Measurements from ENCODE around the gene HIPK2. TPM values are rescaled to one million over a fixed set of nuclear protein-coding genes. Genes with fewer than 3 reads are reported as not detected.

Gene HIPK2
- total and polyA plus RNA-seq, 2 experiments from 2014 or later, result 18.2 to 22.9 TPM

DNA sequence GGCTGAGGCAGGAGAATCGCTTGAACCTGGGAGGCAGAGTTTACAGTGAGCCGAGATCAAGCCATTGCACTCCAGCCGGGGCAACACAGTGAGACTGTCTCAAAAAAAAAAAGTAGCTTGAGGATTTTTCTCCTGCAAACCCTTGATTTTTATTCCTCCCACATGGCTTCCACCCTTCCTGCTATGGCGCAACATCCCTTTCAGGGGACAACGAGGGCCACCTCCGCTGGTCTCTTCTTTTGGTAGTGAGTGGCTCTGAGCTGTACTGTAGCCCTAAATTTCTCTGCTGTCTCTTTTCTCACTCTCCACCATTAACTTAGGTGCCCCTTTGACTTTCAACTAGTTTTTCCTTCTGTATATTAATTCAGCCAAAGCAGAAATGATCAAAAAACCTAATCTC, 113.4 kb downstream of the HIPK2 start:
- H3K9me2 ChIP-seq (replicated peaks; ENCODE audit: insufficient read depth), result no peaks in the 10 kb centered on the region
- H3K4me1 ChIP-seq (ENCODE audit: insufficient read depth), result peaks cover 21% of the 10 kb centered on the region
- no peak overlapping the region for H3K4me2 ChIP-seq
- no peaks in the 10 kb centered on the region for H3K36me3 ChIP-seq (replicated peaks; ENCODE audit: insufficient read depth, low read depth)
- no peaks in the 10 kb centered on the region for H3K27me3 ChIP-seq
- TF ChIP-seq EZH2 (IDR thresholded peaks at IDR 0.05; ENCODE audit: borderline replicate concordance) (no peak), EZH2phosphoT487 (IDR thresholded peaks at IDR 0.05; ENCODE audit: low read depth, severe bottlenecking, unreplicated experiment) (no peak)
- TF ChIP-seq, protein P1, sequence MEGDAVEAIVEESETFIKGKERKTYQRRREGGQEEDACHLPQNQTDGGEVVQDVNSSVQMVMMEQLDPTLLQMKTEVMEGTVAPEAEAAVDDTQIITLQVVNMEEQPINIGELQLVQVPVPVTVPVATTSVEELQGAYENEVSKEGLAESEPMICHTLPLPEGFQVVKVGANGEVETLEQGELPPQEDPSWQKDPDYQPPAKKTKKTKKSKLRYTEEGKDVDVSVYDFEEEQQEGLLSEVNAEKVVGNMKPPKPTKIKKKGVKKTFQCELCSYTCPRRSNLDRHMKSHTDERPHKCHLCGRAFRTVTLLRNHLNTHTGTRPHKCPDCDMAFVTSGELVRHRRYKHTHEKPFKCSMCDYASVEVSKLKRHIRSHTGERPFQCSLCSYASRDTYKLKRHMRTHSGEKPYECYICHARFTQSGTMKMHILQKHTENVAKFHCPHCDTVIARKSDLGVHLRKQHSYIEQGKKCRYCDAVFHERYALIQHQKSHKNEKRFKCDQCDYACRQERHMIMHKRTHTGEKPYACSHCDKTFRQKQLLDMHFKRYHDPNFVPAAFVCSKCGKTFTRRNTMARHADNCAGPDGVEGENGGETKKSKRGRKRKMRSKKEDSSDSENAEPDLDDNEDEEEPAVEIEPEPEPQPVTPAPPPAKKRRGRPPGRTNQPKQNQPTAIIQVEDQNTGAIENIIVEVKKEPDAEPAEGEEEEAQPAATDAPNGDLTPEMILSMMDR (IDR thresholded peaks at IDR 0.05; ENCODE audit: poor library complexity), result no peak
- H3K79me2 ChIP-seq, result peaks cover 78% of the 10 kb centered on the region
- H4K20me1 ChIP-seq (ENCODE audit: insufficient read depth, poor library complexity, severe bottlenecking), result peaks cover 6% of the 10 kb centered on the region
- H2AFZ ChIP-seq, result no peak overlapping the region
- no peak for DNase-seq (ENCODE audit: low spot score)
- H3K9me3 ChIP-seq (ENCODE audit: low read depth), result no peaks in the 10 kb centered on the region
- H3K4me3 ChIP-seq, result no peak overlapping the region
- no peak overlapping the region for H3K27ac ChIP-seq
- 98% methylated on average over 6 of the region's 6 CpGs for WGBS (ENCODE audit: low lambda C conversion rate, missing lambda C conversion rate)

DNA sequence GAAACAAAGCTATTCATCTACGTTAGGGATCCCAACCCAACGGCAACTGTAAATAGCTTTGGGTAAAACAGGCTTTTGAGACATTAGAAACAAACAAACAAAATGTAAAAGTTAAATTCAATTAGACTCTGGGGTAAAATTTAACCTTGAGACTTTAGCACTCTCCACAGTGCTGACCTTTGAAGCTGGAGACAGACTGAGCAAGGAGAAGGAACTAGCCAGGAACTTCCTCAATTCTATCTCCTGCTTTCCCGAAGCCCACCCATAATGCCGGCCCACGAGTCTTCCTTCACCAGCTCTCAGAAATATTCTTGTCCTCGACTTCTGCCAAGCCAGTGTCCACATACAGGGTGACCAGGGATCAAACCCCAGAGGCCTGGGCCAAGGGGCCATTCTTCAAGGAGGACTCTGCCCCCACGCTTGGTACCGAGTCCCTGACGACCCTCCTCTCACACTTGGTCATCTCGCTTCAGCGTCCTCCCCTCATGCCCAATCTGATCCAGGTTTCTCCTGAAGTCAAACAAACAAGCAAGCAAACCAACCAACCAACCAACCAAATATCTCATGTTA, 114.1 kb downstream of the HIPK2 start:
- peaks cover 6% of the 10 kb centered on the region for H4K20me1 ChIP-seq (ENCODE audit: insufficient read depth, poor library complexity, severe bottlenecking)
- no peak overlapping the region for H3K27ac ChIP-seq
- H3K4me1 ChIP-seq (ENCODE audit: insufficient read depth), result peaks cover 21% of the 10 kb centered on the region
- H3K4me2 ChIP-seq, result no peak overlapping the region
- no peak overlapping the region for H3K4me3 ChIP-seq
- 89% methylated on average over 11 of the region's 11 CpGs for WGBS (ENCODE audit: low lambda C conversion rate, missing lambda C conversion rate)
- peaks cover 79% of the 10 kb centered on the region for H3K79me2 ChIP-seq
- no peaks in the 10 kb centered on the region for H3K9me2 ChIP-seq (replicated peaks; ENCODE audit: insufficient read depth)
- H3K9me3 ChIP-seq (ENCODE audit: low read depth), result no peaks in the 10 kb centered on the region
- TF ChIP-seq, protein P1 (IDR thresholded peaks at IDR 0.05; ENCODE audit: poor library complexity), result no peak
- TF ChIP-seq EZH2 (IDR thresholded peaks at IDR 0.05; ENCODE audit: borderline replicate concordance) (no peak), EZH2phosphoT487 (IDR thresholded peaks at IDR 0.05; ENCODE audit: low read depth, severe bottlenecking, unreplicated experiment) (no peak)
- DNase-seq (ENCODE audit: low spot score), result no peak
- H3K36me3 ChIP-seq (replicated peaks; ENCODE audit: insufficient read depth, low read depth), result no peaks in the 10 kb centered on the region
- H2AFZ ChIP-seq, result no peak overlapping the region
- H3K27me3 ChIP-seq, result no peaks in the 10 kb centered on the region

DNA sequence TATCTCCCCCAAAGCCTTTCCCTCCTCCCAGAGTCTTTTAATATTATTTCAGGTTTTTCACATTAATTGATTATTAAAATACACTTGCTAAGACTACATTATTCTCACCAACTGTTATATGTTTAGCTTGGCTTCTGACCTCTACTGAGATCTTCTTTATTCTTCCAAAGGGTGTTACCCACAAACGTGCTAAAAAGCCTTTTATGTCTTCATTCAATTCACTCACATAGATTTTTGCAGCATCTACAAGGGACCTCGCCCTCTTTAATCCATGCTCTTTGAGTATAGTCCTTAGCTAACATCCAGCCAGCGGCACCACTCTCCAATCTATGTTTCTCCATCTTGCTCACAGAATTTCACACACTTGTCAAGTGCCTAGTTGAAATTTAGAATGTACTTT, 115.9 kb downstream of the HIPK2 start:
- DNase-seq (ENCODE audit: low spot score), result no peak
- Histone ChIP-seq H3K27ac (no peak overlapping the region), H3K36me3 (replicated peaks; ENCODE audit: insufficient read depth, low read depth) (no peaks in the 10 kb centered on the region), H3K27me3 (no peaks in the 10 kb centered on the region), H3K4me3 (no peak overlapping the region), H3K4me1 (ENCODE audit: insufficient read depth) (peaks cover 21% of the 10 kb centered on the region), H3K9me3 (ENCODE audit: low read depth) (no peaks in the 10 kb centered on the region), H4K20me1 (ENCODE audit: insufficient read depth, poor library complexity, severe bottlenecking) (peaks cover 8% of the 10 kb centered on the region), H3K9me2 (replicated peaks; ENCODE audit: insufficient read depth) (no peaks in the 10 kb centered on the region), H2AFZ (no peak overlapping the region), H3K4me2 (no peak overlapping the region), H3K79me2 (peaks cover 84% of the 10 kb centered on the region)
- TF ChIP-seq, protein P1 (IDR thresholded peaks at IDR 0.05; ENCODE audit: poor library complexity), result no peak
- no peak for TF ChIP-seq EZH2phosphoT487 (IDR thresholded peaks at IDR 0.05; ENCODE audit: low read depth, severe bottlenecking, unreplicated experiment)
- no peak for TF ChIP-seq EZH2 (IDR thresholded peaks at IDR 0.05; ENCODE audit: borderline replicate concordance)
- WGBS (ENCODE audit: low lambda C conversion rate, missing lambda C conversion rate), result 81% methylated on average over 3 of the region's 3 CpGs

Measured in hepatocyte (in vitro differentiated cells).